ENCODE measurements around the gene CMTR1.

The CMTR1 gene

GRCh38 chr6:37479266-37479854 lies 46.3 kb downstream of the CMTR1 start:
- no peak for DNase-seq

DNA sequence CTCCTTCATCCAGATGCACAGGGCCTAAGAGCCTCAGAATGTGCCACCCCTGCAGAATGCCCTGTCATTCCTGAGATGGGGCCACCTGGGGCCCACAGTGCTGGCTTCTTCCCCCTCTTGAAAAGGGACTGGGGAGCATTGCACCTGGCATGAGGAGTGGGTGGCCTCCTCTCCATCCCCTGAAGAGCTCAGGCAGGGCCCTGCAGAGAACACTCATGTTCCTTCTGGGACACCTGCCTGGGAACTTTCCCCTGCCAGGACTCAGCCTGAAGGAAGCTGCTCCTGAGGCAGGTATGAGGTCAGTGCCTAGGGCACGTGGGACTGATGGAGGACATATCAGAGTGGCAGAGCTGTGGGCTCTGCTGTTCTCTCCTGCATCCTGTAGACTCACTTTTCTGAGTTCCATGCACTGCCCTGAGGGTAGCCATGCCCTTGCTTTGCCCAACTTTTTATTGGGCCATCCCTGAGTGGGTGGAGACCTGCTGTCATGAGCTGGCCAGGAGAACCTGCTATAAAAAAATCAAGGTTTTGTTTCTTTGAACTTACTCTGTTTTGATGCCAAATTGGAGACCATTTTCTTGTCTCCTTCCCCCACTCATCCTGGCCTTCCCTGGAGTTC lies 47.2 kb downstream of the CMTR1 start:
- DNase-seq = no peak

- no peak for DNase-seq
These were observed 48.0 kb downstream of the CMTR1 start for GRCh38 chr6:37480951-37481534.

GRCh38 chr6:37481711-37482605 lies 48.9 kb downstream of the CMTR1 start:
- no peak for DNase-seq

DNA sequence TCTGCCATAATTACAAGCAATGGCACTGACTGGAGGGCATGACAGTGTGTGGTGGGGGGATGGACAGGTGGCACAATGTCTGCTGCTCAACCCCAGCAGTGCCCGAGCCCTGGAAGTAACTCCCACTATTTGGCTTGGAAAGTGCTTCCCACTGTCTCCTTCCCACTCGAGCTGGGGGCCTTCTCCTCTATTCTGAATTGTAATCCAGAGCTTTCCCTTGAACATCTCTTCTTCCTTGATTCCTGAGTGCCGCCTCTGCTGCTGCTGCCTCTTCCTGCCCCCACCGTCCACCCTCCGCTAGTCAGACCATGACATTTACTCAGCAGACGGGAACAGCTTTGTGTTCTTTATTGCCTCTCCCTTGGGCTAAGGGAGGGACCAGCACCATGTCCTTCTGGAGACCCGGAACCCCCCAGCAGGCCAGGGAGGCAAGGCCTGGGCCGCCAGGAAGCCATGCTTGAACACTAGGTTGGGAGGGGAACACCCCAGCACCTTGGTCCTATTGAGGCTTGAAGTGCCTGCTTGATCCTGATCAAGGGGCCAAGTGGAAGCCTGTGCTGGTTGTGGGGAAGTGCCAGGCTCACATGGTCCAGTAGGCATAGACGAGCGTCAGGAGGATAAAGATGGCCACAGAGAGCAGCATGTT lies 49.7 kb downstream of the CMTR1 start:
- no peak for DNase-seq

DNA sequence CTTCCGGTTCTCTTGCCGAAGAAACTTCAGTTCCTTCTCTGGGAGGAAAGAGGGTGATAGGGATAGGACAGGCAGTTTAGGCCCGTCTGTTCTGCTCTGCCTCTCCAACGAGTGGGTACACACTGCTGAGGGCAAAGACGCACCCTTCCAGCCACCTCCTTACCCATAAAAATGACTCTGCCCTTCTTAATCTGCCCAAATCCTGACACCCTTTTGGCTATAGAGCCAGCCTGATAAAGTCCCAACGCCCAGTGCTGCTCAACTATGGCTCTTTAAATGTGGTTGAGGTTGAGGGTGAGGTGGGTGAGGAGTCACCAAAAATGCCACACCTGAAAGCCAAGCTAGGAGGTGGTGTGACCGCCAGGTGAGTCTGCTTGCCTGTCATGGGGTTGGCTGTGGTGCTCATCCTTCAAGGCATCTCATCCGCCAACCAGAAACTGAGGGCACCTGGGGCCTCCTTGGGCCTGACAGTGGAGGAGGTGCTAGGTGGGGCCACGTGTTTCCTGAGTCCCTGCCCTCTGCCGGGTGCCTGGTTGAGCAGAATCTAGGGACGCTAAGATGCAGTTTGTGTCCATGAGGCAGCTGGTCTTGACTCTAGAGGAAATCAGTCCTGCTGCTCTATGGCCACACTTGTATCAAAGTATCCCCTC lies 50.4 kb downstream of the CMTR1 start:
- no peak for DNase-seq

- peak; percentile 76 for DNase-seq
These were observed 51.1 kb downstream of the CMTR1 start for GRCh38 chr6:37483917-37484785.

GRCh38 chr6:37484786-37485170 lies 51.8 kb downstream of the CMTR1 start:
- DNase-seq = no peak

- DNase-seq = no peak
These were observed 52.3 kb downstream of the CMTR1 start for GRCh38 chr6:37485291-37485702.

- DNase-seq = no peak
These were observed 53.3 kb downstream of the CMTR1 start for GRCh38 chr6:37486121-37486839.

GRCh38 chr6:37487591-37488380 lies 54.8 kb downstream of the CMTR1 start:
- DNase-seq = peak; percentile 62

DNA sequence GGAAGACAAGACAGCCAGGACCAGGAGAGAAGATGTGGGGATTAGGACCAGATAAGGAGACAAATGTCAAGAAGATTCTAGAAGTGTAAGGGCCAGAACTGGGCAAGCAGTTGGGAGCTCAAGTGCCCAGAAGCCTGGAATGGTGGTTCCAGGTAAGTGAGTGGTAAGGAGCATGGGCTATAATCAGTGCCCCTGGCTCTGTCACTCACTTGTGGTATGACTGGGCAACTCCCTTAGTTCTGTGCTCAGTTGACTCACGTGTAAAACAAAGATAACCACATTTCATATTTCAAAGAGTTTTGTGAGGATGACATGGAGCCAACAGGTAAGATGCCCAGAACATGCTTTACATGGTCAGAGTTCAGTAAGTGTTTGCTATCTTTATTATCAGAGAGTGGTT lies 55.5 kb downstream of the CMTR1 start:
- no peak for DNase-seq

DNA sequence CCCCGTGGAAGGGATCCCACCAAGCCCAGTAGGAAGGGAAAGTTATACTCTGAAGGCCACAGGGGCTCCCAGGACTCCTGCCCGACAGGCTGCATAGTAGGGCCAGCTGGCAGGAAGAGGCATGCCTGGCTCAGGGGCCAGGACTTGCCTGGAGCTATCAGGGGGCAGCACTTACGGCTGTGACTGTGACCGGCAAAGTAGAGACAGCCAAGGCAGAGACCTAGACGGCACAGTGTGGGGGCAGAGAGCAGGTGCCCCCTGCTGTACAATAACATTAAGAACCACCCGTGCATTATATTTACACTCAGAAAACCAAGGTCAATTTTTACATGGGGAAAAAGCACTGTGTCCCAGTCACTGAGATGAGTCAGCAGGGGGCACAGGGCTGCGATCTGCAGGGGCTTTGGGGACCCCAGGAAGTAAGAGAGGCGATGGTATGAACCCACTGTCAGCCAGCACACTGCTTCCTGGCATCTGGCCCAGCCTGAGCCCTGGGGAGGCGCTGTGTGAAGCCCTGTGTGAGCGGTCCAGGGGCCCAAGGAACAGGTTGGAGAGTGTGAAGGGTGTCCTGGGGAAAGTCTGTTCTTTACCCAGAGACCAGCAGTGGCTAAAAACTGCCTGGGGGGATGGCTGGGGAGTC lies 56.8 kb downstream of the CMTR1 start:
- peak; percentile 64 for DNase-seq

DNA sequence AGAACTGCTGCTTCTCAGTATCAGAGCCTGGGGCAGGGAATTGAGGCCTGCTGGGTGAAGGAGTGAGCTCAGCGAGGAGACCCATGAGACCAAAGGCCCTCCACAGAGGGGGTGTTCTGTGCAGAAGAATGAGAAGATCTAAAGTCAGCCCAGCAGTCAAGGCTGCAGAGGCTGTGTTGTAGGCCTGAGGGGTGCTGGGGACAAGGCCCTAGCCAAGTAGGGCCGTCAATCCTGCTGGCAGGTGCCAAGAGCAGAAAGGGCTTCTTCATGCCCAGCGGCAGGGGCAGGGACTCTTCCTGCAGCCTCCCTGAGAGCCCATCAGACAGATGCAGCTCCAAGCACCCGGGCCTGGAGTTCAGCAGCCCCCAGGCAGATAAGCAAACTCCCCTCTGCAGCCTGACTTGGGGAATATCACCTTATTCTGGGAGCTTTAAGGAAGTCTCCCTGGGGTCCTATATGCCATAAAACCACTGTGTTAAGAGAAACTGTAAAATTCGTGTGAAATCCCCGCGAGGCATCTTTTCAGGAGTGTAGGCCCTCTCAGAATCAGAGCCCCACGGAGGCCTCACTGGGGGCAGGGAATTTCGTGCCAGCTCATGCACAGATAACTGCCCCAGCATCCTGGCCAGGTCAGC lies 57.6 kb downstream of the CMTR1 start:
- DNase-seq = no peak

DNA sequence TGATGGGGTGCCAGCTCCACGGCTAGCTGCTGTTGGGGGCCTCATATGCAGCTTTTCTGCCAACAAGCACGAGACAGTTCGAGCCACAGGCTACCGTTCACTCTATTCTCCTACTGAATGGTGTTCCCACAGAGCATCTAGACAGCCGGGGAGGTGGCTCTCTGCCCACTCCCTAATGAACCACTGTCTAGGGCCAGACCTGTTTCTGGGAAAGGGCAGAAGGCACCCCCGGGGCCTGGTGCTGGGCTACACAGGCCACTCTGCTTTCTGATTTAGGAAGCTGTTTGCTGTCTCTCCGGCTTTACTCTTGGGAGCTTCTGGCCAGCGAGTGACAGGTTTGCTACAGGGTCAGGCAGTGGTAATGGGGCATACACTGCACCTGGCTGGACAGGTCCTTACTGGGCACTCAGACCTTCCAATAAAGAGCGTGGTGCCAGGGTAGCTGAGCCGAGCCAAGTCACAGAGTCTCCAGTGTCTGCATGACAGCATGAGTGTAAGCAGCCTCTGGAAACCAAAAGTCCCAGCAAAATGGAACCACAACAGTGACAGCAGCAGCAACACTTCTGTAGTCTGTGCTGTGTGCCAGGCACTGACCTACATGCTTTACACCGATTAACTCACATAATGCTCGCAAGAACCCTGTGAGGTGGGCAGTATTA lies 58.3 kb downstream of the CMTR1 start:
- no peak for DNase-seq

GRCh38 chr6:37491830-37492208 lies 58.8 kb downstream of the CMTR1 start:
- DNase-seq = no peak

- no peak for DNase-seq
These were observed 59.4 kb downstream of the CMTR1 start for GRCh38 chr6:37492236-37492972.

Data from hematopoietic multipotent progenitor cell treated with erythropoietin and hydrocortisone succinate and interleukin-3 and kit ligand, for 6 days (in vitro differentiated cells).